ENCODE results near the gene DNAI2.

DNAI2 gene

GRCh38 chr17:74342224-74342623 lies 68.2 kb downstream of the DNAI2 start:
- DNase-seq = no peak

- DNase-seq = no peak
Observed at GRCh38 chr17:74343121-74343520, 69.1 kb downstream of the DNAI2 start.

- DNase-seq = peak in 2 of 3 experiments; percentile 15
Observed at GRCh38 chr17:74343526-74344284, 69.7 kb downstream of the DNAI2 start.

GRCh38 chr17:74344658-74345057 lies 70.6 kb downstream of the DNAI2 start:
- no peak for DNase-seq

GRCh38 chr17:74345433-74346241 lies 71.6 kb downstream of the DNAI2 start:
- no peak for DNase-seq

GRCh38 chr17:74347646-74348045 lies 73.6 kb downstream of the DNAI2 start:
- DNase-seq = no peak

GRCh38 chr17:74349120-74349519 lies 75.1 kb downstream of the DNAI2 start:
- DNase-seq = no peak

- DNase-seq = peak in 1 of 3 experiments; percentile 14
Observed at GRCh38 chr17:74350486-74350885, 76.5 kb downstream of the DNAI2 start.

- no peak for DNase-seq
Observed at GRCh38 chr17:74351552-74352210, 77.6 kb downstream of the DNAI2 start.

GRCh38 chr17:74353446-74354060 lies 79.5 kb downstream of the DNAI2 start:
- DNase-seq = no peak

GRCh38 chr17:74354123-74354522 lies 80.1 kb downstream of the DNAI2 start:
- no peak for DNase-seq

GRCh38 chr17:74354561-74354960 lies 80.5 kb downstream of the DNAI2 start:
- no peak for DNase-seq

- no peak for DNase-seq
Observed at GRCh38 chr17:74355065-74355464, 81.0 kb downstream of the DNAI2 start.

- DNase-seq = no peak
Observed at GRCh38 chr17:74356646-74357465, 82.8 kb downstream of the DNAI2 start.

GRCh38 chr17:74357466-74357809 lies 83.4 kb downstream of the DNAI2 start:
- no peak for DNase-seq

- no peak for DNase-seq
Observed at GRCh38 chr17:74358697-74359096, 84.7 kb downstream of the DNAI2 start.

GRCh38 chr17:74359916-74360315 lies 85.9 kb downstream of the DNAI2 start:
- DNase-seq = no peak

- peak in 1 of 3 experiments; percentile 54 for DNase-seq
Observed at GRCh38 chr17:74360899-74361229, 86.8 kb downstream of the DNAI2 start.

GRCh38 chr17:74361230-74362068 lies 87.4 kb downstream of the DNAI2 start, which contains the start of gene BTBD17:
Gene BTBD17, minus strand, starts transcription at chr17:74361868. Its CDS starts 49 bp downstream, at chr17:74361819.
- DNase-seq = peak; percentile 85 to 96 (median 91)

GRCh38 chr17:74362069-74362405 lies 88.0 kb downstream of the DNAI2 start:
- DNase-seq = peak in 1 of 3 experiments; percentile 40

- DNase-seq = peak; percentile 59 to 77 (median 63)
Observed at GRCh38 chr17:74362810-74363498, 88.9 kb downstream of the DNAI2 start.
